KMS-11 (cell line): Measurements from ENCODE around the gene MCHR1.
"Not testable (repeated sequence)": the region's sequence is repeated elsewhere in the genome, so short reads cannot be mapped to it uniquely, and the experiment has no call there.

Source experiments
- H2AFZ ChIP-seq: fragments of 200-600 bp; sonication (generic); 2 replicates; pipeline ENCODE4 v1.6.1; 2016; ENCODE audit warnings: antibody characterized with exemption, mixed run types, low read depth
- H3K27ac ChIP-seq: fragments of 200-600 bp; sonication (generic); 2 replicates; pipeline ENCODE4 v1.6.1; 2016; ENCODE audit warnings: mild to moderate bottlenecking, mixed run types
- H3K27me3 ChIP-seq: fragments of 200-600 bp; sonication (generic); 2 replicates; pipeline ENCODE4 v1.6.1; 2017; ENCODE audit warnings: mild to moderate bottlenecking, low read depth, mixed run types, moderate library complexity; ENCODE audit not compliant: insufficient read depth
- H3K36me3 ChIP-seq: fragments of 200-600 bp; sonication (generic); 2 replicates; pipeline ENCODE4 v1.6.1; 2017; ENCODE audit warnings: mild to moderate bottlenecking, mixed run types; ENCODE audit not compliant: insufficient read depth
- H3K4me1 ChIP-seq: fragments of 200-600 bp; sonication (generic); 2 replicates; pipeline ENCODE4 v1.6.1; 2016; ENCODE audit warnings: mild to moderate bottlenecking, low read depth, mixed run types; ENCODE audit not compliant: poor library complexity, severe bottlenecking
- H3K4me2 ChIP-seq: fragments of 200-600 bp; sonication (generic); 2 replicates; pipeline ENCODE4 v1.7.0; 2016; ENCODE audit warnings: mild to moderate bottlenecking, mixed run types
- H3K4me3 ChIP-seq: fragments of 200-600 bp; sonication (generic); IDR thresholded peaks from 2 replicates; pipeline ENCODE4 v1.6.1; 2017; ENCODE audit warnings: low read depth, low read length, mixed read lengths; ENCODE audit not compliant: insufficient read depth
- H3K79me2 ChIP-seq: fragments of 200-600 bp; sonication (generic); 2 replicates; pipeline ENCODE4 v1.6.1; 2016; ENCODE audit warnings: low read depth, mixed run types; ENCODE audit not compliant: insufficient read depth
- H3K9ac ChIP-seq: fragments of 200-600 bp; sonication (generic); 2 replicates; pipeline ENCODE4 v1.6.1; 2016; ENCODE audit warnings: mild to moderate bottlenecking, mixed run types
- H4K20me1 ChIP-seq: fragments of 200-600 bp; sonication (generic); 2 replicates; pipeline ENCODE4 v1.6.1; 2016; ENCODE audit warnings: mild to moderate bottlenecking, mixed run types; ENCODE audit not compliant: insufficient read depth
- CTCF ChIP-seq: fragments of 200-600 bp; sonication (generic); conservative IDR thresholded peaks from 2 replicates; pipeline ENCODE4 v1.6.1; 2017; ENCODE audit warnings: low read depth, mild to moderate bottlenecking, antibody characterized with exemption, low read length, moderate library complexity, mixed read lengths

Gene MCHR1

DNA sequence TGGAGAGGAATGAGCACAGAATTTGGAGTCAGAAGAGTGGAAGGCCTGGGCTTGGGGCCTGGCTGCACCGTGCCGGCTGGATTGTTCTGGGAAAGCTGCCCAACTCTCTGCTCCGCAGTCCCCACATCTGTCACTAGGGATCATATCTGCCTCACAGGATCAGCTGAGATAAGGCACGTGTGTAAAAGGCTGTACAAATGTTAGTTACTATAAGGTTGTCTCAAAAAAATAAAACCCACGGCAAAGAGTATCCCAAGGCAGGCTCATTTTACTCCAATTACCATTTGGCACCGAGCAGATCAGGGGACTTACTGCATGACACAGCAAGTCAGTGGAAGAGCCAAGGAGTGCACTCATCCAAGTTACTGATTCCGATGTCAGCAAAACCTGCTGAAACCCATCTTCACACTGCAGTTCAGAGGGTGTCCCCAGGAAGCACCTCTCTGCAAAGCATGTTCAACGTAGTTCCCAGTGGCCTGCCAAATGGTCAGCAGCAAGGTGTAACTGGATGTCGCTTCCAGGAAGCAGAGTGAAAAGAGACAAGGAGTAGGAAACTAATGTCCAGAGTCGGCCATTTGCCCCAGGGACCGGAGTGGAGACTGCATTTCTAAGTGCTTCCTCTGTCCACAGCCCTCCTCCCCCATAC is 24.6 kb upstream of the MCHR1 start:
- Histone ChIP-seq H3K4me1 (peaks cover 10% of the 10 kb centered on the region), H3K27ac (no peak overlapping the region), H3K4me2 (no peak overlapping the region), H3K79me2 (no peaks in the 10 kb centered on the region), H4K20me1 (no peaks in the 10 kb centered on the region), H3K4me3 (no peak overlapping the region), H3K9ac (no peak overlapping the region), H3K36me3 (no peaks in the 10 kb centered on the region), H3K27me3 (no peaks in the 10 kb centered on the region), H2AFZ (no peak overlapping the region)
- TF ChIP-seq CTCF: no peak

GRCh38 chr22:40655941-40656340 is 23.3 kb upstream of the MCHR1 start:
- H4K20me1 ChIP-seq, H3K4me1 ChIP-seq, H3K9ac ChIP-seq, H3K4me3 ChIP-seq, H3K27me3 ChIP-seq, H3K36me3 ChIP-seq, H3K27ac ChIP-seq, H3K79me2 ChIP-seq, H2AFZ ChIP-seq, H3K4me2 ChIP-seq: not testable (repeated sequence)

DNA sequence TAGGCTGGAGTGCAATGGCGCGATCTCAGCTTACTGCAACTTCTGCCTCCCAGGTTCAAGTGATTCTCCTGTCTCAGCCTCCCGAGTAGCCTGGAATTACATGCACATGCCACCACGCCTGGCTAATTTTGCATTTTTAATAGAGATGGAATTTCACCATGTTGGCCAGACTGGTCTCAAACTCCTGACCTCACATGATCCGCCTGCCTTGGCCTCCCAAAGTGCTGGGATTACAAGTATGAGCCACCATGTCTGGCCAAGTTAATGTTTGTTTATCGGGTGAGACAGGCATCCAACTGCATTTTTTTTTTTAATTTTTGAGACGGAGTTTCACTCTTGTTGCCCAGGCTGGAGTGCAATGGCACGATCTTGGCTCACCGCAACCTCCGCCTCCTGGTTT is 22.6 kb upstream of the MCHR1 start:
- H3K36me3 ChIP-seq, H3K79me2 ChIP-seq, H3K27ac ChIP-seq, H3K4me2 ChIP-seq, H3K4me3 ChIP-seq, H4K20me1 ChIP-seq, H3K9ac ChIP-seq, H3K27me3 ChIP-seq, H3K4me1 ChIP-seq, H2AFZ ChIP-seq: not testable (repeated sequence)

DNA sequence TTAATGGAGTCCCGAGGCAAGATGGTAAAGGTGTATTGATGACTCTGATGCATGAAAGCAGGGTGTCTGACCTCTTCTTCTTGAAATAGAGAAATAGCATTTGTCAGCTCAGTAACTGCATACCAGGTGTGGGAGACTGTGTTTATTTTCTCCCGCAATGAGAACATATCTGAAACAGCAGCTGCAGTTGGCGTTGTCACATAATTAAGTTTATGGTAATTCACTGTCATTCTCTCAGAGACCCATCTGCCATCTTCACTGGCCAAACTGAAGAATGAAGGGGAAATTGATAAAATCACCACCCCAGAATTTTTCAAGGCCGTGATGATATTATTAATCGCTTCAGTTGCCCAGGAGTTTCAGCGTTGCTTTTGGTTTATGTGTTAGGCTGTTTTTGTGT is 20.1 kb upstream of the MCHR1 start:
- H3K4me2 ChIP-seq: no peak overlapping the region
- H3K9ac ChIP-seq: no peak overlapping the region
- no peaks in the 10 kb centered on the region for H3K79me2 ChIP-seq
- no peaks in the 10 kb centered on the region for H3K27me3 ChIP-seq
- no peaks in the 10 kb centered on the region for H3K4me1 ChIP-seq
- no peak overlapping the region for H3K27ac ChIP-seq
- no peak for TF ChIP-seq CTCF
- H3K36me3 ChIP-seq: no peaks in the 10 kb centered on the region
- H2AFZ ChIP-seq: no peak overlapping the region
- H3K4me3 ChIP-seq: no peak overlapping the region
- no peaks in the 10 kb centered on the region for H4K20me1 ChIP-seq

- Histone ChIP-seq H3K36me3 (no peaks in the 10 kb centered on the region), H3K4me2 (no peak overlapping the region), H3K4me3 (no peak overlapping the region), H3K4me1 (no peaks in the 10 kb centered on the region), H3K79me2 (no peaks in the 10 kb centered on the region), H3K27me3 (no peaks in the 10 kb centered on the region), H4K20me1 (no peaks in the 10 kb centered on the region), H2AFZ (no peak overlapping the region), H3K27ac (no peak overlapping the region), H3K9ac (no peak overlapping the region)
- TF ChIP-seq CTCF: no peak
These were observed 18.6 kb upstream of the MCHR1 start for GRCh38 chr22:40660730-40661129.
